IMR-90 (cell line): Measurements from ENCODE around the gene RMI2. TPM values are rescaled to one million over a fixed set of nuclear protein-coding genes. Genes with fewer than 3 reads are reported as not detected.
A peak's percentile ranks its signal among the peaks of the same experiment; 100 is the strongest.
"Not testable (repeated sequence)": the region's sequence is repeated elsewhere in the genome, so short reads cannot be mapped to it uniquely, and the experiment has no call there.

ENCODE experiments used
- ATAC-seq: fragments of 200-7000 bp; cut with Tn5 transposase; 2 replicates; pipeline ENCODE4 v1.9.1; 2020; ENCODE audit warnings: low read depth, mild to moderate bottlenecking, moderate library complexity
- BruUV-seq: library from RNA; stranded (reverse); fragments of 400-500 nt; replicated peaks from 2 replicates; lab custom pipeline; 2021; lab: Mats Ljungman, UMichigan
- CTCF ChIA-PET: fragments of 300-600 bp; formaldehyde crosslinking; extraction: SDS; loops from one replicate; lab custom pipeline; 2021; ENCODE audit warnings: antibody characterized with exemption; lab: Yijun Ruan, JAX
- POLR2A ChIA-PET: fragments of 300-600 bp; sonication (Branson Sonifier 250); formaldehyde crosslinking; loops from one replicate; lab custom pipeline; 2022; ENCODE audit warnings: antibody characterized with exemption; ENCODE audit not compliant: unreplicated experiment; lab: Charles Lee
- DNase-seq: peaks from one replicate; pipeline ENCODE4 v3.0.0; 2013
- H2AFZ ChIP-seq: replicated peaks from 2 replicates; pipeline ENCODE3; 2013; ENCODE audit warnings: low read length, mild to moderate bottlenecking; ENCODE audit not compliant: poor library complexity
- H2AK5ac ChIP-seq: 2 replicates; pipeline ENCODE4 v1.6.1; 2013; ENCODE audit warnings: low read depth, low read length, inconsistent platforms
- H2AK9ac ChIP-seq: replicated peaks from 2 replicates; pipeline ENCODE3; 2013; ENCODE audit warnings: mild to moderate bottlenecking, low read depth, low read length, moderate library complexity; ENCODE audit not compliant: poor library complexity
- H2BK120ac ChIP-seq: 2 replicates; pipeline ENCODE4 v1.6.1; 2013; ENCODE audit warnings: low read depth, low read length, inconsistent platforms
- H2BK15ac ChIP-seq: 3 replicates; pipeline ENCODE4 v1.6.1; 2013; ENCODE audit warnings: low read depth, low read length, inconsistent platforms
- H2BK20ac ChIP-seq: 2 replicates; pipeline ENCODE4 v1.6.1; 2013; ENCODE audit warnings: low read depth, mild to moderate bottlenecking, inconsistent platforms, low read length, moderate library complexity
- H2BK5ac ChIP-seq: 2 replicates; pipeline ENCODE4 v1.6.1; 2013; ENCODE audit warnings: mild to moderate bottlenecking, low read depth, low read length, inconsistent platforms; ENCODE audit not compliant: poor library complexity, severe bottlenecking
- H3K14ac ChIP-seq: replicated peaks from 2 replicates; pipeline ENCODE4 v1.6.1; 2013; ENCODE audit warnings: low read depth, low read length, inconsistent platforms
- H3K18ac ChIP-seq: 2 replicates; pipeline ENCODE4 v1.6.1; 2013; ENCODE audit warnings: low read depth, low read length, control low read depth
- H3K23ac ChIP-seq: 2 replicates; pipeline ENCODE4 v1.6.1; 2013; ENCODE audit warnings: low read depth, low read length, inconsistent platforms
- H3K27ac ChIP-seq: 2 replicates; pipeline ENCODE4 v1.5.1; 2013; ENCODE audit warnings: mild to moderate bottlenecking, control low read depth, low read length; ENCODE audit not compliant: insufficient read depth
- H3K27me3 ChIP-seq: 2 replicates; pipeline ENCODE4 v1.6.1; 2013; ENCODE audit warnings: low read length; ENCODE audit not compliant: control insufficient read depth, insufficient read depth
- H3K36me3 ChIP-seq: 2 replicates; pipeline ENCODE4 v1.6.1; 2013; ENCODE audit warnings: low read length, mixed read lengths; ENCODE audit not compliant: control insufficient read depth, insufficient read depth
- H3K4ac ChIP-seq: 2 replicates; pipeline ENCODE4 v1.6.1; 2013; ENCODE audit warnings: low read depth, low read length, inconsistent platforms
- H3K4me1 ChIP-seq: 2 replicates; pipeline ENCODE4 v1.6.1; 2013; ENCODE audit warnings: low read length, mixed read lengths; ENCODE audit not compliant: control insufficient read depth, insufficient read depth
- H3K4me2 ChIP-seq: 2 replicates; pipeline ENCODE4 v1.6.1; 2013; ENCODE audit warnings: low read depth, mild to moderate bottlenecking, control low read depth, low read length, moderate library complexity
- H3K4me3 ChIP-seq: 2 replicates; pipeline ENCODE4 v1.5.1; 2013; ENCODE audit warnings: low read depth, mild to moderate bottlenecking, control low read depth, low read length, moderate library complexity; ENCODE audit not compliant: insufficient read depth
- H3K56ac ChIP-seq: 2 replicates; pipeline ENCODE4 v1.6.1; 2013; ENCODE audit warnings: low read length, inconsistent platforms; ENCODE audit not compliant: insufficient read depth; ENCODE audit errors: extremely low read depth
- H3K79me1 ChIP-seq, 2 experiments: 2 replicates each; pipeline ENCODE4 v1.6.1; 2013; ENCODE audit warnings: low read length in 2 of 2, inconsistent platforms in 1 of 2, low read depth in 1 of 2
- H3K9ac ChIP-seq: 2 replicates; pipeline ENCODE4 v1.6.1; 2013; ENCODE audit warnings: low read depth, low read length, control low read depth
- H3K9me1 ChIP-seq: 2 replicates; pipeline ENCODE4 v1.6.1; 2013; ENCODE audit warnings: low read length, inconsistent platforms; ENCODE audit not compliant: insufficient read depth
- H3K9me3 ChIP-seq: 2 replicates; pipeline ENCODE4 v1.6.1; 2013; ENCODE audit warnings: low read length; ENCODE audit not compliant: control insufficient read depth, insufficient read depth
- H4K20me1 ChIP-seq: 2 replicates; pipeline ENCODE4 v1.6.1; 2013; ENCODE audit warnings: low read length, inconsistent platforms; ENCODE audit not compliant: insufficient read depth
- H4K5ac ChIP-seq: 2 replicates; pipeline ENCODE4 v1.6.1; 2013; ENCODE audit warnings: mild to moderate bottlenecking, low read depth, low read length, control low read depth
- H4K8ac ChIP-seq, 2 experiments: 2 replicates each; pipeline ENCODE4 v1.6.1; 2013; ENCODE audit warnings: low read depth in 2 of 2, low read length in 2 of 2, control low read depth in 1 of 2, inconsistent platforms in 1 of 2
- H4K91ac ChIP-seq: 2 replicates; pipeline ENCODE4 v1.6.1; 2013; ENCODE audit warnings: low read depth, low read length, inconsistent platforms; ENCODE audit not compliant: insufficient read depth
- BHLHE40 ChIP-seq: fragments of 150-350 bp; IDR thresholded peaks from 2 replicates; pipeline ENCODE4 v1.6.1; 2016; ENCODE audit warnings: mild to moderate bottlenecking, low read depth, low read length
- CHD1 ChIP-seq: IDR thresholded peaks from 2 replicates; pipeline ENCODE4 v1.6.1; 2012; ENCODE audit warnings: low read depth, low read length, improper control_type of control experiment
- NFE2L2 ChIP-seq: fragments of 150-350 bp; IDR thresholded peaks from 2 replicates; pipeline ENCODE4 v1.6.1; 2016; ENCODE audit warnings: low read depth, mild to moderate bottlenecking, low read length
- POLR2A ChIP-seq: IDR thresholded peaks from 2 replicates; pipeline ENCODE4 v1.6.1; 2012; ENCODE audit warnings: mild to moderate bottlenecking, low read depth, low read length
- RCOR1 ChIP-seq: IDR thresholded peaks from 2 replicates; pipeline ENCODE4 v1.6.1; 2012; ENCODE audit warnings: mild to moderate bottlenecking, low read length, improper control_type of control experiment; ENCODE audit not compliant: insufficient replicate concordance
- WGBS, 2 experiments: methylation state at CpG; one replicate each; pipeline versions ENCODE4 v1.1.5 to v1.1.7; 2013; ENCODE audit warnings: missing lambda C conversion rate in 2 of 2; ENCODE audit not compliant: insufficient read length in 1 of 2; ENCODE audit errors: extremely low coverage in 2 of 2; 5-methylcytosine and 5-hydroxymethylcytosine counted together
- dilution Hi-C: fragments of 300-500 bp; cut with HindIII; formaldehyde crosslinking; loops from one replicate; pipeline ENCODE4 v1.14.3; 2018; ENCODE audit warnings: low sequenced_read_pairs; ENCODE audit not compliant: unreplicated experiment
- in situ Hi-C: fragments of 300-500 bp; cut with MboI; formaldehyde crosslinking; loops from 3 replicates; pipeline ENCODE4 v1.14.3; 2019; ENCODE audit warnings: low sequenced_read_pairs, inconsistent platforms, mixed read lengths
- intact Hi-C: fragments of 100-400 bp; cut with micrococcal nuclease; formaldehyde crosslinking; loops from 2 replicates; pipeline ENCODE4 v1.10.0; 2022
- polyA plus RNA-seq, 3 experiments: library from polyadenylated mRNA; depleted of rRNA; stranded (reverse); fragments of >200 nt; gene quantifications; 2 replicates each; pipeline ENCODE4 v1.2.3, GENCODE V29; 2012; ENCODE audit warnings: low replicate concordance in 1 of 3
- total RNA-seq: library from RNA; depleted of rRNA; stranded (reverse); fragments of >200 nt; gene quantifications from 2 replicates; pipeline ENCODE4 v1.2.3, GENCODE V29; 2012

Gene RMI2
- total and polyA plus RNA-seq, 2 of the 4 experiments (the other 2 are of a cell fraction), result 3.2 to 5.6 TPM

GRCh38 chr16:11370084-11370931, 25.0 kb downstream of the RMI2 start:
- no peak for ATAC-seq
- WGBS, 2 experiments, result 70% methylated on average over 4 of the region's 7 CpGs; no CpG with 5 or more reads in 1 of the 2 experiments
- dilution Hi-C loops, result no loop called here

DNA sequence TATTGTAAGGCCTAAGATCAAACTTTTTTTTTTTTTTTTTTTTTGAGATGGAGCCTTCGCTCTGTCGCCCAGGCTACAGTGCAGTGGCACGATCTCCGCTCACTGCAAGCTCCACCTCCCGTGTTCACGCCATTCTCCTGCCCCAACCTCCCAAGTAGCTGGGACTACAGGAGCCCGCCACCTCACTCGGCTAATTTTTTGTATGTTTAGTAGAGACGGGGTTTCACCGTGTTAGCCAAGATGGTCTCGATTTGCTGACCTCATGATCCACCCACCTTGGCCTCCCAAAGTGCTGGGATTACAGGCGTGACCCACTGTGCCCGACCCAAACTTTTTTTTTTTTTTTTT, 25.6 kb downstream of the RMI2 start:
- H3K79me1 ChIP-seq, H3K4ac ChIP-seq, H2BK5ac ChIP-seq, H2AK9ac ChIP-seq, H2BK20ac ChIP-seq, H4K5ac ChIP-seq, ATAC-seq, H4K8ac ChIP-seq, DNase-seq, H3K9me1 ChIP-seq, H3K27me3 ChIP-seq, H3K18ac ChIP-seq, H2BK120ac ChIP-seq, H2BK15ac ChIP-seq, H2AFZ ChIP-seq, H3K4me1 ChIP-seq, in situ Hi-C loops, H3K56ac ChIP-seq, H3K4me2 ChIP-seq, H3K27ac ChIP-seq, POLR2A ChIA-PET, H3K9me3 ChIP-seq, dilution Hi-C loops, H4K91ac ChIP-seq, H3K9ac ChIP-seq, H2AK5ac ChIP-seq, intact Hi-C loops, H3K14ac ChIP-seq, H3K4me3 ChIP-seq, BruUV-seq, H3K36me3 ChIP-seq, H3K23ac ChIP-seq, H4K20me1 ChIP-seq, CTCF ChIA-PET: not testable (repeated sequence)
- no CpG with 5 or more reads among the region's 13 CpGs for WGBS, 2 experiments

More at GRCh38 chr16:11370084-11370931, 25.0 kb downstream of the RMI2 start:
- H2BK20ac ChIP-seq, result no peak overlapping the region
- no peak overlapping the region for H3K4me2 ChIP-seq
- H3K4me3 ChIP-seq, result no peak overlapping the region
- no peak overlapping the region for H4K8ac ChIP-seq
- H4K91ac ChIP-seq, result no peak overlapping the region
- H3K9ac ChIP-seq, result no peak overlapping the region
- TF ChIP-seq CHD1 (no peak), BHLHE40 (no peak), RCOR1 (no peak), POLR2A (no peak), NFE2L2 (no peak)
- H3K9me1 ChIP-seq, result no peaks in the 10 kb centered on the region
- ChIA-PET POLR2A (no interaction called here), CTCF (no interaction called here)
- no peaks in the 10 kb centered on the region for H3K9me3 ChIP-seq
- no peak for DNase-seq
- H3K27me3 ChIP-seq, result no peaks in the 10 kb centered on the region
- no peaks in the 10 kb centered on the region for H4K20me1 ChIP-seq
- no peaks in the 10 kb centered on the region for H3K79me1 ChIP-seq
- no peak overlapping the region for H2AK9ac ChIP-seq
- no peak overlapping the region for H2BK120ac ChIP-seq
- no peak overlapping the region for H2AK5ac ChIP-seq
- H3K18ac ChIP-seq, result no peak overlapping the region
- no TSS peak for BruUV-seq
- no peak overlapping the region for H3K23ac ChIP-seq
- H2BK15ac ChIP-seq, result no peak overlapping the region
- H3K4ac ChIP-seq, result no peak overlapping the region
- 0 out of 2 replicates have a peak overlapping the region, but pooled peaks have one; percentile 11 for H3K14ac ChIP-seq
- peak overlapping the region; percentile 51 for H2AFZ ChIP-seq
- no peak overlapping the region for H4K5ac ChIP-seq
- no peak overlapping the region for H3K27ac ChIP-seq
- no peaks in the 10 kb centered on the region for H3K36me3 ChIP-seq
- H3K56ac ChIP-seq, result no peak overlapping the region
- no peak overlapping the region for H2BK5ac ChIP-seq
- intact Hi-C loops (no loop called here), in situ Hi-C loops (no loop called here)
- peaks cover 6% of the 10 kb centered on the region for H3K4me1 ChIP-seq
